T-helper 9 cell (primary cell): Measurements from ENCODE around the gene HLA-DMA.

ENCODE experiments used
- DNase-seq: peaks from one replicate; pipeline ENCODE4 v3.0.0-alpha.2; 2020

Gene HLA-DMA

DNA sequence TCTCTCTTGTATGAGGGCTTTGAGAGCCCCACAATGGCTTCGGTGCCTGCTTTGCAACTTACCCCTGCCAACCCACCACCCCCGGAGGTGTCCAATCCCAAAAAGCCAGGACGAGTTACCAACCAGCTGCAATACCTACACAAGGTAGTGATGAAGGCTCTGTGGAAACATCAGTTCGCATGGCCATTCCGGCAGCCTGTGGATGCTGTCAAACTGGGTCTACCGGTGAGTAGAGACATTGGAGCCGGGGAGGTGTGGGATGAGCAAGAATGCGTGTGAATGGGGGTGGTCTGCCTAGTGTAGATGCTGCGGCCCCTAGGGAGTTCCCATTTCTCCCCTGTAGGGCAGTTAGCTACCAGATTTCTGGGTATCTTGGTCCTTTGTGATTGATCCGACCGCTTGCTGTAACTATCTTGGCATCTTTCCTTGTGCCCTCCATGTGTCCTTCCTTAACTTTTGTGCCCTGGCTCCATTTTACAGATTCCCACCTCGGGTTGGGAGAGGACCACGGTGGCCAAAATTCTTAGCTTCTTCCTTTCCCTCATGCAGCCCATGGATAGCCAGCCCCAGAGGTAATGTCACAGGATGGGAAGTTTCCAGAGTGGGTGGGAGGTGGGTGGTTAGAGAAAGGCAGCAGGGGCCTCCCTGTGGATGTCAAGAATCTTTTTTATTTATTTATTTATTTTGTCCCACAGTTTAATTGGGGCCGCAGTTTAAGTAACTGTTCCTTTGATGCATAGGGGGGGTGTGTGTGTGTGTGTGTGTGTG, 21.8 kb upstream of the HLA-DMA start:
- DNase-seq, result no peak

DNA sequence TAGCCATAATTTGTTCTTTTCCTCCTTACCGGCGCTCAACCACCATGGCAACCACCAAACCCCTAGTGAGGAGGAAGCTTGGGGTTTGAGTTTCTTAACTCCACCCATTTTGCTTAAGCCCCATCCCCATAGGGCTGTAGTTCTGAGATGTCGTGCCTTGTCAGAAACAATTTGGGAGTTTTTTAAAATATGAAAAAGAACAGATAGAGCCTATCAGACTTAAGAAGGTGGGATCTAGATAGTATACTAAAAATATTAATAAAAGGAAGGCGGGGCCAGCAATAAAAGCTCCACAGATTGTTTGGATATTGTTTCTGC, 21.1 kb upstream of the HLA-DMA start:
- no peak for DNase-seq

DNA sequence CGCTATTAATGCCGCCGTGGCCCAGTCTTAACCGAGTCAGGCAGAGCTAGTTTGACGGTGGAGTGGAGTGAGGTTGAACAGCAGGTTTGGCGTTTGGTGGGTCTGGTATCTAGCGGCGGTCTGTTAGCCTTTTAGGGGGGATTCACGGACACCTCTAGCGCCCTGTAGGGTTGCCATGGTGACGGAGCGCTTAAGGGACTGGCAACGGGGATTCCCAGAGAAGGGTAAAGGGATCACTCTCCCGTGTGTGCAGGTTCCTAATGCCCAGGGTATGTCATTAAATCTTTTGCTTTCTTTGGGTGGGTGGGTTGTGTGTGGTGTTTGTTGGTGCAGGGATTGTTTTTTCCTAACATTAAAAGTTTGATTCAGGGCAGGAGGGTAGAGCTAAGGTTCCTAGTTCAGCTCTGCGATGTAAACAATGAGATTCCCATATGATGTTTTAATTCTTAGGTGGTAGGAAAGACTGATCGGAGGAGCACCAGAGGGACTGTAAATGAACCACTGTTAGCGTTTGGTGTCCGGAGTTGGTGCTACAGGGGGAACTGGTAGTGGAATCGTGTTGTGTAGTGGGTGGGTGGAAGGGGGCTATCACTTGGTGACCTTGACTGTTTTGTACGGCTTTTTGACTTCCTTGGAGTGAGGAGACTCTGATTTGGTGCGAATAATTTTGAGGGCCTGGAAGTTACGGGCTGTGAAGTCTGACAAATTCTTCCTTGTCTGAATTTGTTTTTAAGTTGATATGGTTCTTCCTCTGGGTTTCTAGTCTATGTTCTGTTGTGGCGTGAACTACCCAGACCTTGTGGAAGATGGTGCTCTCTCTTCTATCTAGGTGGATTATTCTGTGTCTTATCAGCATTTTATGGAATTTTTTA, 20.5 kb upstream of the HLA-DMA start:
- DNase-seq, result peak; percentile 59

DNA sequence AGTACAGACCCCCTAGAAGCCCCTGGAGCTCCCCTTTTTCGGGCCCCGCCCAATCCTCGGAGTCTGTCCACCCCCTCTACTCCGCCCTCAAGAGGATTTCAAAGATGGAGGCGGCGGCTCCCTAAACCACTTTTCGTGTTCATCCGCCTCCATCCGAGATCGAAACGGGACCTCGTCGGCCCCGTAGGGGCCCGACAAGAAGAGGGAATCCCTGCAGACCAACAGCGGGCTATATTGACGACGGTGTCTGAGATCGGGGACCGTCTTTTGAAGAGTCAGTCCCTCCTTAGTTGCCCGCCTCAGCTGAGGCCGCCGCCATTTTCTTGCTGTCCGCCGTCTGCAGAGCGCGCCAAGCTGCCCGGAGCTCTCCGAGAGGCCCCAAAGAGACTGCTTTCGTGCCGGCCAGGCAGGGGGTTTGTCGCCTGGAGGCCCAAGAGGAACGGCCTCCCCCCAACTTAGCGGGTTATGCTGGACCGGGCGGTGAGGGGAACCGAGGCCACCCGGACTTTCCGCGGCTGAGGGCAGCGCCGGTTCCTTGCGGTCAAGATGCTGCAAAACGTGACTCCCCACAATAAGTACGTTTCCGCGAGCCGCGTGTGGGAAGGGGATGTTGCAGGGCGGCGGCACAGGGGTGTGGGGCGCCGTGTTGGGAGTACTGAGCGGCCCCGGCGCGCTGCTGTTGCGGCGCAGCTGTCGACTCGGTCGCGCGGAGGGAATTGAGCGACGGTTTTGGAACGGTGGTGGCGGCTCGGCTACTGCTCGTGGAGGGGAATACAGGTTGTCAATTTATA, 19.7 kb upstream of the HLA-DMA start:
- DNase-seq, result peak; percentile 46

DNA sequence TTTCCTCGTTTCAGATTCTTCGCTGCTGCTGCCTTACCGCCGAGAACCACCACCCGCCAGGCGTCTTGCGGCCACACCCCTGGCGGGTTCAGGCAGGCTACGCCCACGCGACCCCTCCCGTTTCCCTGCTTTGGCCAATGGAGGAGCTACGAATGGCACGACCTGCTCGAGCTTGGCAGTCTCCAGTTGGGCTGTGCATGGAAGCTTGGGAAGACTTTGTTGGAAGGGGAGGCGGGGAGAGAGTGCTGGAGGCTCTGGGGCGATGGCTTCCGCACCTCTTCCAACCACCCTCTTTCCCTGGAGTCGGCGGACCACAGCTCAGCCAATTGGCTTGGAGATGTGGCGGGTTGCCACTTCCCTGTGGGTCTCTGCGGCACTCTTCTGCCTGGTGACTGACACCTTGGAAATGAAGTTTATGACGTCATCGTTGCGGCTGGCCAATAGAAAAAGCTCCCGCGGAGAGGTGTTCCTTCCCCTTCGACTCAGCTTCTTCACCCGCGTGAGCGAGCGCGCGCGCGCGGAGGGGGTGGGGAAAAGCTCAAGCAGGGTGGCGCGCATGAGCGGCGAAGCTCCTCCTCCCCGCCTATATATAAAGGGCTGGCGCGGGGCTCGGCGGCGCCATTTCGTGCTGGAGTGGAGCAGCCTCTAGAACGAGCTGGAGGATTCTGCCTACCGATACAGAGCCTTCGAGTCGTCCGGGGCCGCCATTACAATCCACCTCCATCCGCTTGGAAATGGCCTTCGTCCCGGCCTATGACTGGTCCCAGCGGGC, 18.9 kb upstream of the HLA-DMA start:
- DNase-seq, result peak; percentile 99

DNA sequence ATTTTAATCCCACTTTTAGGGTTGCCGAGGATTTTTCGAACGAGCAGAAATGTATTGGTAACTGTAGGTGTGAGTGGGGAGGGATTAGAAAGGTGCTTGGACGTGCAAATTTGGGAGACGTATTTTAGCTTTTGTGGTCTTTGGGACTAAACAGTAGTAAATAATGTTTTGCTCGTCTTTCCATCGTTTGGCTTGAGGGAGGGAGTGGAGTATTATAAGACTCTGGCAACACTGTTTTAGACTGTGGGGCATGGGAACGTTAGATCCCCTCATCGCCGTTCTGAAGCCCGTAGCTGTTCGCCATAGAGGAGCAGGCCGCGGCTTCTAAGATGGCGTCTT, 18.3 kb upstream of the HLA-DMA start:
- no peak for DNase-seq

DNA sequence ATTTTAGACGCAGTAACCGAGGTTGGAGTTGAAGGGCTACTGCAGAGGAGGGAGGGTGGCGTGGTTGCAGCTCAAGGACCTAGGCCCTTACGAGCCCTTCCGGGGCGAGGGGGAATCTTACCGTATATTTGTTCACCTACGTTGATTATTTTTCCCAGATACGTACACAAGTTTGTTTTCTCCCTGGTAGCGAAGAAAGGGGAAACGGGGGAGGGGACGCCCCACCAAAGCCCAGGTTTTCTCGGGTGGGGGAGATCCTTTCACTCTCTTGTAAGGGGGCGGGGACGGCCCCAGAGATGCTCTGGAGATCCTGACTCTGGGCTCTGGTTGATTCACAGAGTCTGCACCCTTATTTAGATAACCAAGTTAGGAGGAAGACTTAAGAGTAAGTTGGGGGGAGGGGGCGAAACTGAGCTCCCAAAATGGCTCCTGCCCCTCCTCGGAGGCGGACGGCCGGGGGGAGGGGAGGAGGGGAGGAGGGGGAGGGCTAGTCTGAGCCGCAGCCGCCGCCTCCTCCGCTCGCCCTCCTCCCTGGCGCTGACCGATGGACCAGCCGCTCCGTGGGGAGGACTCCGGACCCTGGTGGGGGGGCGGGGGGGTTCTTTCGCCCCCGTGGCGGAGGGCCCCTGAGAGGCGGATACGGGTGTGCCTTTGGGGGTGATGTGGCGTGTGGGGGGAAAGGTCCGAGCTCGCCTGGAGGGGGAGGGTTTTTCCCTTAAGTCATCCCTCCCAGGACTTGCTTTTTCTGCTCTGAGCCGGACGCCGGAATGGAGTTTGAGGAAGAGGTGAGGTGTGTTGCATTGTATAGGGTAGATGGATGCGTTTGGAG, 17.7 kb upstream of the HLA-DMA start:
- peak; percentile 52 for DNase-seq

DNA sequence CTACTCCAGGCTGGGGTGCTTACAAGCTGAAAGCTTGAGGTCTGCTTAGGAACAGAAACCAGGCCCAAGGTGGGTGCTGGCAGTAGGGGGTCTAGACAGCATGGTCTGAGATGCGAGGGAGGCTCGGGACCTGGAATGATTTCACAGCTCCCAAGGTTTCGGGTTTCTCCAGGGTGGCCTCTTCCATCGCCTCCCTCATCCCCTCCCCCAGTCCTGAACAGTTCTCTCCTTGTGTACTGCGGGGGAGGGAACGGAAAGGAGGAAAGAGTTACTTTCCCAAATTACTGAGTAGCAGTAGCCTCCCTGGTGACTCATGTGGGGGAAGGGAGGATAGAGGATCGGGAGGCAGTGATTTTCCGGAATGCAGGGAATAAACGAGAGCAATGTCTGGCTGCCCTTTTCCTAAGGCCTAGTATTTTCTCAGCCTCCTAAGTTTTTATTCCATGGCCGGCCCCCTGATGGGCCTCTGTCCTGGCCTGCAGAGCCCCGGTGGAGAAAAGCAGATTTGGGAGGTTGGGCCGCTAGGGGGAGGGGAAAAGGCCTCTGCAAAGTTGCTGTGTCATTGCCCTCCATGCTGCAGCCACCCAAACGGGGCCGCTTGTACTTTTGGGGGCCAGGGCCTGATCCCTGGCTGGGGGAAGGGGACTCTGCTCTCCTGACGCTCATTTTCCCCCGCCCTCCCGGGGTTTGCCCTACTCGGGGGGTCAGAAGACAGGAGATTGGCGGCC, 17.0 kb upstream of the HLA-DMA start:
- DNase-seq, result peak; percentile 47

DNA sequence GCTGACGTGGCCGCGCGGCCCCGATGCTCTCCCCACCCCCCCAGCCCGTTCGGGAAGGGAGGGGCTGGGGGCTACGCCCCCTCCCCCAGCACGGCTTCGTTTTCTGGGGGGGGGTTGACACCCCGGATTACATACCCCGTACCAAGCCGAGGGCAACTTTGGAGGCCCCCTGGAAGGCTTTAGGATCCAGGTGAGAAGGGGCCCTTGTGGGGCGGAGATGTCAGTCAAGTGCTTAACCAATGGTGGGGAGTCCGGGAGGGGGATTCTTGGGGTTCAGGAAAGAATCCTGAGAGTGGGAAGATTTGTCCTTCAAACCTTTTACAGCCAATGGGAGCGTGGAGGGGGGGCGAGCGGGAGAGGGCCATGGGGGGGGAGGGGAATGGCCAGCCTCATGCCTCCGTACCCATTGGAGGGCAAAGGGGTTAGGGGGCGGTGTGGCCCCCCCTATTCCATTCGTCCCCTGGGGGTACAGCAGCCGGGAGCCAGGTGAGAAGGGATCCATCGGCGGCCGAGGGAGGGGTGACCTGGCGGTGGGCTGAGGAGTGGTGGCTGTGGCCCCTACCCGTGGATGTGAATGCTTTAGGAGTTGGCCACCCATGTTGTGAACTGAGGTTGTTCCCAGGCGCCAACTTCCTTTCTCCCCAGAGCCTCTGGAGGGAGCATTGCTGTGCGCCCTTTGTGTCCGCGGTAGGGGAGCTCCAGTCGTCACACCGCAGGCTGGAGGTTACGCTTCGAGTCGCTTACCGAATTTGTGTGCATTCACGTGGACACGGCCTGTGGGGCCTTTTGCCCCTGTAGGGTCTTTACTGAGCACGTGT, 16.2 kb upstream of the HLA-DMA start:
- peak; percentile 39 for DNase-seq

DNA sequence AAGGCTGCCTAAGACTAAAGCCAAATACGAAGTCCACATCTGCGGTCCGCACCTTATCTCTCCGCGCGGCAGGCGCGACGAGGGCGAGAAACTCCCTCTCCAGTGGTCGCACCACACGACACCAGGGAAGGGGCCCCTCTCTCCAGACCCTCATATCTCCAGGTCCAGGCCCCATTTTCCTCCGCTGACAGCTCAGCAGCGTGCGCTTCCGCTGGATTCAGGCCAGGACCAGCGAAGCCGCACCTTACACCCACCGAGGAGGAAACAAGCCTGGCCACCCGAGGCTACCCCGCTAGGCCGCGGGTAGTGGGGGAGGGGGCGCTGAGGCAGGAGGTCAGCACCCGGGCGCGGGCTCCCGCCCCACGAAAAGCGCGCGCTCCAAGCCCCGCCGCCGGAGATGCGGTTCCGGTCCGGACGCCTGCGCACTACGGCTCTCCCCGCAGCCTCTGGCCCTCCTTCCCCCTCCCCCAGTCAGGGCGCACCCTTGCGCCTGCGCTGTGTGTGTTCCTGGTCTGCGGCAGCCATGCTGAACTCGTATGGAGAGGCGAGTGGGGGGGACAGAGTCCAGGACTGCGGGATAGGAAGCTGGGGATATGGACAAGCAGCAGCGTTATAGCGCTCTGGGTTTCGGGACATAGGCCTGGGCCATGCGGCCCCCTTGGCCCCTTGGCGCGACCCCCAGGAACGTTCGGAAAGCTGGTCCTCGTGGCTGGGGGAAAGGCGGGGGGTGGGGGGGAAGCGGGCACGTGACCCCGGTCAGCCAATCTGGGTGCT, 15.4 kb upstream of the HLA-DMA start, which contains the start of gene BRD2:
Gene BRD2, plus strand, starts transcription at position 502 of the 774 bp plus-strand sequence. CDS start 4,305 bp downstream, outside the sequence.
- DNase-seq, result peak; percentile 91

DNA sequence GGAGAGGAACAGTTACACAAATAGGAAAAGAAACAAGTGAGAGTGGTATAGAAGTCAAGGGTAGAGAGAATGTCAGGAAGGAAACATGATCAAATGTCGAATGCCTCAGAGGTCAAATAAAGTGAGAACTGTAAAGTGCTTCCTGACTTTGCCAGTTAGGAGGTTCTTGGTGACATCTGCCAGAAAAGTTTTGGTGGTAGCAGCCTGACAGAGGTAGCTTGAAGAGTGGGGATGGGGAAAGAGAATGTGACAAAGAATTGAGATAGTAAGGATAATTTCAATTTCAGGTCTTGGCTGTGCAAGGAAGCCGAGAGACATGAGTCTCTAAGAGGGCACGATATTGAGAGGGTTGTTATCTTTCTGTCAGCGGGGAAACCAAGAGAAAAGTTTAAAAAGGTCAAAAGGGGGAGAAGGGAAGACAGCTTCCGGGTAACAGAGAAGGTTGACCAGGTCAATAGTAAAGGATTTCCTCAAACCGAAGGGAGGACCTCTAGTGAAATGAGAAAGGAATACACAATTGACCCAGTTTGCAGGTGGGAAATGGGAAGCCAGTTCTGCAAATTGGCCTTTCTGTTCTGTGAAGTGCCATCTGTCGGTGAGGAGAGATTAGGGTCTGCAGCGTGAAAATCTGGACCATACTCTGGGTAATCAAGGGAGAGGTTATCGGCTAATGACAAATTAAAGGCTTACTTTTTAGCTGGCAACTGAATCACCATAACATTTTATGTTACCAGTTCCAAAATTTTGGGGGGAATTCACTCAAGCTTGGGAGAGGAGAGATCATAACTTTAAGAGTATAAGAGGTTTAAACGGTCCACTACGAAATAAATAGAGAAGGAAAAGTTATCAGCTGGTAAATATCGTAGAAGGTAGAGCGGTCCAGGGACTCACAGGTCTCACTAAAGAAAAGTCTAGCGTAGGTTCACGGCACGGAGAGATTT, 14.5 kb upstream of the HLA-DMA start:
- DNase-seq, result no peak

DNA sequence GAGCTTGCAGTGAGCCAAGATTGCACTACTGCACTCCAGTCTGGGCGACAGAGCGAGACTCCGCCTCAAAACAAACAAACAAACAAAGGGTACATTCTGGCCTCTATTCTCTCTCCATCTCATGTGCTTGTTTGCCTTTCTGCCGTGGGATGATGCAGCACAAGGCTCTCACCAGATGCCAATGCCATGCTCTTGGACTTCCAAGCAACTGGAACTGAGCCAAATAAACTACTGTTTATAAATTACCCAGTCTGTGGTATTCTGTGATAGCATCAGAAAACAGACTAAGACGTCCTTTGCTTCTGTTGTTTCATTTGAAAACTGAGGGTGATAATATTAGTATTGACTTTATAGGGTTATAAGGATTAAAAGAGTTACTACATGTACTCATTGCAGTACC, 11.9 kb upstream of the HLA-DMA start:
- no peak for DNase-seq

DNA sequence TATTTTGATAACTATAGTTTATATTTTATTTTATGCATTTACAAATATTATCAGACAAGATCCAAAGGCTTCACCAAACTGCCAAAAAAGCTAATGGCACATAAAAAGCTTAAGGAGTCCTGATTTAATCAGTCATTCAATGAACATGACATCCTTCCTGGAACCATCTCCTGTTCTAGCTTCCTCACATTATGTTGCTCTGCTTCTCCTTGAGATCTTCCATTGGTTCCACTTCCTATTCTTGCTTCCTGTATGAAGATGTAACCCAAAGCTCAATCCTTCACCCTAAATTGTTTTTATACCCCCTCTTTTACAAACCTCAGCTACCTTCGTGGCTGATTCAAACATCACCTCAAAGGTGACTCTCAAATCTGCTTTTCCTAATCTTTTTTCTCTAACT, 11.0 kb upstream of the HLA-DMA start:
- DNase-seq, result no peak

DNA sequence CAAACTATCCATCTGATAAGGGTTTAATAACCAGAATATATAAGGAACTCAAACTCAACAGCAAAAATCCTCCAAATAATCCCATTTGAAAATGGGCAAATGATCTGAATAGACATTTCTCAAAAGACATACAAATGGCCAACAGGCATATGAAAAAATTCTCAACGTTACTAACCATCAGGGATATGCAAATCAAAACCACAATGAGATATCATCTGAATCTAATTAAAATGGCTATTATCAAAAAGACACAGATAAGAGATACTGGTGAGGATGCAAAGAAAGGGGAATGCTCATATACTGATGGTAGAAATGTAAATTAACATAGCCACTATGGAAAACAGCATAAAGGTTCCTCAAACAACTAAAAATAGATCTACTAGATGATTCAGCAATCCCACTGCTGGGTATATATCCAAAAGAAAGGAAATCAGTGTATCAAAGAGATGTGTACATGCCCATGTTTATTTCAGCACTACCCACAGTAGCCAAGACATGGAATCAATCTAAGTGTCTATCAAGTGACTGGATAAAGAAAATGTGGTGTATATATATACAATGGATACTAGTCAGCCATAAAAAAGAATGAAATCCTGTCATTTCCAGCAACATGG, 9.4 kb upstream of the HLA-DMA start:
- no peak for DNase-seq

DNA sequence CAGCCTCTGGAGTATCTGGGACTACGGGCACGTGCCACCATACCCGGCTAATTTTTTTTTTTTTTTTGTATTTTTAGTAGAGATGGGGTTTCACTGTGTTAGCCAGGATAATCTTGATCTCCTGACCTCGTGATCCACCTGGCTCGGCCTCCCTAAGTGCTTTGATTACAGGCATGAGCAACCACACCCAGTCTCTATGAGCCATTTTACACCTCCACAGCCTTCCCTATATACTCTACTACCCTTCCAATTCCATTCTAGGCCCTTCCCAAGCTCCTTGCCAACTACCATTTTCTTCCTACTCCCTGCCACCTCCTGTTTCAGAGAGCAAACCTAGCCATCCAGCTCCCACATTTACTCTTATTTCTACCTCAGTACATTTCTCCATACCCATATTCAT, 7.7 kb upstream of the HLA-DMA start:
- DNase-seq, result no peak

DNA sequence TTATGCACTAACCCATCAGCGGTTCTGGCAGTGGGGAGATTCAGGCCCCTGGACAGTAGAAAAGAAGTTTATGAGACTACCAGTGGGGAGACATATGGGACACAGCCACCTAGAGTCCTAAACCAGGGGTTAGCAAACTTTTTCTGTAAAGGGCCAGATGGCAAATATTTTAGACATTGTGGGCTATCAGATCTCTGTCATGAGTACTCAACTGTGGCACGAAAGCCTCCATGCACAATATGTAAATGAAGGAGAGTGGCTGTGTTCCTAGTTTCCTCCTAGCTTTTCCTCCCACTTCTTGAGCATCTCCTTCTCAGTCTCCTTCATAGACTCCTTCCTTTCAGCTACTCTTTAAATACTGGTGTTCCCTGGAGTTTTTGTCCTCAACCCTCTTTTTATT, 3.3 kb upstream of the HLA-DMA start:
- DNase-seq, result no peak

DNA sequence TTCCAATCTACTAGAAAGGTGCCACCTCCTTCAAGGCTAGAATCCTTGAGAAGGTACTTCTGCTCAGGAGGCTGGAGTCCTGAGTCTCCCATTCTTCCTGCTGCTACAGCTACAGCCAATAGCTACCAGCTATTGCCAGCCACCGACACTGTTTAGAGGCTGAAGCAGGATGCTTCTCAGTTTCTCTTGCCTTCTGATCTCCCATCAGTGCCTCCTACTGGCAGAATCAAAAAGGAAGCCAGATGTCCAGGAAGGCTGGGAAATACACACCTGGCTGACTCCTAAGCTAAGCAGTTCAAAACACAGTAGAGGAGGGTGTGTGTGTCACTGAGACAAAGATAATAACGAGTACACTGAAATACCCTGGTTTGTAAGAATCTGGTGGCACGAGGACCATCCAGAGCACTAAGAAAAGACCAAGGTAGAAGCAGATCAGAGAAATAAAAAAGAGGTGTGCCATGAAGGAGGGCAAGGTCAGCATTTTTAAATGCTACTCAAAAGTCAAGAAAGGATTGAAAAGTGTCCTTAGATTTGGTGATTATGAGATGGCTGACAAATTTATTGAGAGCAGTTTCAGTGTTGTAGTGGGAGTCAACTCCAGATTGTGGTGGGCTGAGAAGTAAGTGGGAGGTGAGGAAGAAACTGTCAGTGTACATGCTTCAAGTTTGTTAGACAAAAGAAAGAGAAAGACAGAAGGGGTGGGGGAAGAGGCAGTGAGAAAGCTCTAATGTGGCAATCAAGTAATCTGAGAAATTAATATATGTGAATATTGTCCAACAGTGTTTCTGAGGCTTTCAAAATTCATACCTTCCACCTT, 2.3 kb upstream of the HLA-DMA start:
- no peak for DNase-seq
